Mammary epithelial cell (primary cell): ENCODE measurements around the gene RPL36.

Experiments
- EZH2 ChIP-seq: IDR thresholded peaks from 2 replicates; pipeline ENCODE4 v1.6.1; 2012; ENCODE audit warnings: low read length, inconsistent platforms, borderline replicate concordance
- TF ChIP-seq, protein P1 (sequence below), 2 donors: IDR thresholded peaks in 1 of 2; conservative IDR thresholded peaks in 1 of 2; 2 replicates each; pipeline ENCODE4 v1.5.1; 2011 to 2012; ENCODE audit warnings: inconsistent platforms in 2 of 2, low read length in 2 of 2, mild to moderate bottlenecking in 2 of 2, control low read depth in 1 of 2, low read depth in 1 of 2; ENCODE audit not compliant: insufficient read depth in 1 of 2; ENCODE audit errors: extremely low read depth in 1 of 2

DNA sequence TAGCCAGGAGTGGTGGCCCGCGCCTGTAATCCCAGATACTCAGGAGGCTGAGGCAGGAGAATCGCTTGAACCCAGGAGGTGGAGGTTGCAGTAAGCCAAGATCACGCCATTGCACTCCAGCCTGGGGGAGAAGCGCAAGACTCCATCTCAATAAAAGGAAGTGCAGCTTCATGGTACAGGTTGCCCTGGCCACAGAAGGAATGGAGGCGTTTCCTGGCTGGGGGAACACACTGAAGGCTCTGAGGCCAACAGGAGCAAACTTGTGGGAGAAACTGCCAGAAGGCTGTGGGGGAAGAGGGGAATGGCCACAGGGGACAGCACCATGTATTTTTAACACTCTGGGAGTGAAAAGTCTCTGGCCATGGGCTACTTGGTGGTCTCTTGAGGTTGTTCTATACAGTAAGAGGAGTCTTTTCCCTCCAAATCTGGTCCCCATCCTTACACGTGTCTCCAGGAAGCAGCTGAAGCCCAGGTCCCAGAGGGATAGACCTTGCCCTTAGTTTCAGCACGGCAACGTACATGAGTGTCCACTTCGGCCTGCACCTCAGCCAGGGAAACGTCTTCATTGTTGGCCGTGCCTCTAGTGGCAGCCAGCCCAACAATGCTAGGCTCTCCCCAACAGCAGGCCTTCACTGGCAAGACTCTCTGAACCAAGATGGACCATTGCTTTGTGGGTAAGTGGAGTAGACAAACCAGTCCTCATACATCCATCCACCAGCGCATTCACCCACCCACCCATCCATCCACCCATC is 17.2 kb upstream of the RPL36 start:
- TF ChIP-seq, protein P1, sequence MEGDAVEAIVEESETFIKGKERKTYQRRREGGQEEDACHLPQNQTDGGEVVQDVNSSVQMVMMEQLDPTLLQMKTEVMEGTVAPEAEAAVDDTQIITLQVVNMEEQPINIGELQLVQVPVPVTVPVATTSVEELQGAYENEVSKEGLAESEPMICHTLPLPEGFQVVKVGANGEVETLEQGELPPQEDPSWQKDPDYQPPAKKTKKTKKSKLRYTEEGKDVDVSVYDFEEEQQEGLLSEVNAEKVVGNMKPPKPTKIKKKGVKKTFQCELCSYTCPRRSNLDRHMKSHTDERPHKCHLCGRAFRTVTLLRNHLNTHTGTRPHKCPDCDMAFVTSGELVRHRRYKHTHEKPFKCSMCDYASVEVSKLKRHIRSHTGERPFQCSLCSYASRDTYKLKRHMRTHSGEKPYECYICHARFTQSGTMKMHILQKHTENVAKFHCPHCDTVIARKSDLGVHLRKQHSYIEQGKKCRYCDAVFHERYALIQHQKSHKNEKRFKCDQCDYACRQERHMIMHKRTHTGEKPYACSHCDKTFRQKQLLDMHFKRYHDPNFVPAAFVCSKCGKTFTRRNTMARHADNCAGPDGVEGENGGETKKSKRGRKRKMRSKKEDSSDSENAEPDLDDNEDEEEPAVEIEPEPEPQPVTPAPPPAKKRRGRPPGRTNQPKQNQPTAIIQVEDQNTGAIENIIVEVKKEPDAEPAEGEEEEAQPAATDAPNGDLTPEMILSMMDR (conservative IDR thresholded peaks at IDR 0.05 in 1 of 2, IDR thresholded peaks at IDR 0.05 in 1 of 2; ENCODE audit: extremely low read depth in 1 of 2, insufficient read depth in 1 of 2, low read depth in 1 of 2, low read length in 2 of 2): no peak
- TF ChIP-seq EZH2: no peak
